Vagina (tissue), 2 donors: ENCODE results near the gene NAV2.

ENCODE experiments used
- POLR2A ChIP-seq, 2 donors: fragments of 450-650 bp; IDR thresholded peaks; one replicate each; pipeline ENCODE4 v1.6.1; 2017; ENCODE audit warnings: antibody characterized with exemption in 2 of 2, mild to moderate bottlenecking in 2 of 2, moderate library complexity in 2 of 2
- POLR2AphosphoS5 ChIP-seq, 2 donors: sonication (generic); formaldehyde crosslinking; IDR thresholded peaks; one replicate each; pipeline ENCODE4 v1.9.0; 2017; ENCODE audit warnings: antibody characterized with exemption in 2 of 2, mild to moderate bottlenecking in 2 of 2, low read depth in 1 of 2; ENCODE audit not compliant: insufficient read depth in 1 of 2
- TF ChIP-seq, protein P1 (sequence below), 3 experiments: fragments of 450-650 bp in 2 of 3; fragments of 200-600 bp in 1 of 3; sonication (generic) in 1 of 3; IDR thresholded peaks; one replicate each; pipeline ENCODE4 v1.5.1; 2017 to 2019; ENCODE audit warnings: antibody characterized with exemption in 3 of 3, mild to moderate bottlenecking in 2 of 3, moderate library complexity in 2 of 3

DNA sequence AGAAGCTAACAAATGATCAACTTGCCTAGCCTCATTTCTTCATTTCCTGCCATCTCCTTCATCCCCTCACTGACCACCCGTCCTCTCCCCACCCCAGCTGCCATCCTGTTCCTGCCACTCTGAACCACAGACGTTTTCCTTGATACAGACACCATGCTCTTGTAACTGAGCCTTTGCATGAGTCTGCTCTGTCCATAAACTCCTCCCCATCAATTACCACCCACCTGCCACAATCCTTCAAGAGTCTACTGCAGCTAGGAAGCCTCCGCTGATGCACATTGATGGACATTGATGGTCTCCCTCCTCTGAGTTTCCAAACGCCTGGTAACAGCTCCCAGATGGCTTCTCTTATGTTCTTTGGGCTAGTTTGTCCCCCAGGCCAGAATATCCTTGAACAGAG, 253.8 kb downstream of the NAV2 start:
- TF ChIP-seq POLR2A (IDR thresholded peaks at IDR 0.05) (no peak), POLR2AphosphoS5 (IDR thresholded peaks at IDR 0.05; ENCODE audit: insufficient read depth in 1 of 2, low read depth in 1 of 2) (no peak)
- TF ChIP-seq, protein P1, sequence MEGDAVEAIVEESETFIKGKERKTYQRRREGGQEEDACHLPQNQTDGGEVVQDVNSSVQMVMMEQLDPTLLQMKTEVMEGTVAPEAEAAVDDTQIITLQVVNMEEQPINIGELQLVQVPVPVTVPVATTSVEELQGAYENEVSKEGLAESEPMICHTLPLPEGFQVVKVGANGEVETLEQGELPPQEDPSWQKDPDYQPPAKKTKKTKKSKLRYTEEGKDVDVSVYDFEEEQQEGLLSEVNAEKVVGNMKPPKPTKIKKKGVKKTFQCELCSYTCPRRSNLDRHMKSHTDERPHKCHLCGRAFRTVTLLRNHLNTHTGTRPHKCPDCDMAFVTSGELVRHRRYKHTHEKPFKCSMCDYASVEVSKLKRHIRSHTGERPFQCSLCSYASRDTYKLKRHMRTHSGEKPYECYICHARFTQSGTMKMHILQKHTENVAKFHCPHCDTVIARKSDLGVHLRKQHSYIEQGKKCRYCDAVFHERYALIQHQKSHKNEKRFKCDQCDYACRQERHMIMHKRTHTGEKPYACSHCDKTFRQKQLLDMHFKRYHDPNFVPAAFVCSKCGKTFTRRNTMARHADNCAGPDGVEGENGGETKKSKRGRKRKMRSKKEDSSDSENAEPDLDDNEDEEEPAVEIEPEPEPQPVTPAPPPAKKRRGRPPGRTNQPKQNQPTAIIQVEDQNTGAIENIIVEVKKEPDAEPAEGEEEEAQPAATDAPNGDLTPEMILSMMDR (IDR thresholded peaks at IDR 0.05), result no peak
